ENCODE measurements around the gene MAMDC4.

DNA sequence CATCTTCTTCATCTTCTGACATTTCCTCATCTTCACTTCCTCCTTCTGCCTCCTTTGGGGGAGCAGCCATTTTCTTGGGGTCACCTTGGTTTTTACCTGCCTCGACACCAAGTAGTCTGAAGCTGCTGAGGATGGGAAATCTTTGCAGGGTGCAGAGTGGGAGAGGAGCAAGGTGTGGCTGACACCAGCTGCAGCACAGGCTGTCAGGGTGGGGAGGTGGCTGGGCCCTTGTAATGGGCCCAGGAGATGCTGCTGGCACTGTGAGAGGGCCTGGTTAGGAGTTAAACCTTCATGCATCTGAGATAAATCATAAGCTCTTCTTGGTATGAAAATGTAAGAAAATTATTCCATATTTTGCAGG lies 36.7 kb upstream of the MAMDC4 start:
- TF ChIP-seq, protein P1, sequence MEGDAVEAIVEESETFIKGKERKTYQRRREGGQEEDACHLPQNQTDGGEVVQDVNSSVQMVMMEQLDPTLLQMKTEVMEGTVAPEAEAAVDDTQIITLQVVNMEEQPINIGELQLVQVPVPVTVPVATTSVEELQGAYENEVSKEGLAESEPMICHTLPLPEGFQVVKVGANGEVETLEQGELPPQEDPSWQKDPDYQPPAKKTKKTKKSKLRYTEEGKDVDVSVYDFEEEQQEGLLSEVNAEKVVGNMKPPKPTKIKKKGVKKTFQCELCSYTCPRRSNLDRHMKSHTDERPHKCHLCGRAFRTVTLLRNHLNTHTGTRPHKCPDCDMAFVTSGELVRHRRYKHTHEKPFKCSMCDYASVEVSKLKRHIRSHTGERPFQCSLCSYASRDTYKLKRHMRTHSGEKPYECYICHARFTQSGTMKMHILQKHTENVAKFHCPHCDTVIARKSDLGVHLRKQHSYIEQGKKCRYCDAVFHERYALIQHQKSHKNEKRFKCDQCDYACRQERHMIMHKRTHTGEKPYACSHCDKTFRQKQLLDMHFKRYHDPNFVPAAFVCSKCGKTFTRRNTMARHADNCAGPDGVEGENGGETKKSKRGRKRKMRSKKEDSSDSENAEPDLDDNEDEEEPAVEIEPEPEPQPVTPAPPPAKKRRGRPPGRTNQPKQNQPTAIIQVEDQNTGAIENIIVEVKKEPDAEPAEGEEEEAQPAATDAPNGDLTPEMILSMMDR (conservative IDR thresholded peaks at IDR 0.05): no peak
- TF ChIP-seq ZFX (IDR thresholded peaks at IDR 0.05): no peak
